GM19372 (cell line): ENCODE data around the gene RDH11.

Source experiments
- ATAC-seq: cut with Tn5 transposase; IDR thresholded peaks from one replicate; pipeline ENCODE4 v1.9.1; 2021; ENCODE audit warnings: mild to moderate bottlenecking, low read depth, moderate library complexity; ENCODE audit not compliant: unreplicated experiment

Gene RDH11

GRCh38 chr14:67652189-67652588 is 43.4 kb downstream of the RDH11 start:
- no peak for ATAC-seq

- ATAC-seq = no peak
Measured at GRCh38 chr14:67650694-67651093, 44.9 kb downstream of the RDH11 start.

DNA sequence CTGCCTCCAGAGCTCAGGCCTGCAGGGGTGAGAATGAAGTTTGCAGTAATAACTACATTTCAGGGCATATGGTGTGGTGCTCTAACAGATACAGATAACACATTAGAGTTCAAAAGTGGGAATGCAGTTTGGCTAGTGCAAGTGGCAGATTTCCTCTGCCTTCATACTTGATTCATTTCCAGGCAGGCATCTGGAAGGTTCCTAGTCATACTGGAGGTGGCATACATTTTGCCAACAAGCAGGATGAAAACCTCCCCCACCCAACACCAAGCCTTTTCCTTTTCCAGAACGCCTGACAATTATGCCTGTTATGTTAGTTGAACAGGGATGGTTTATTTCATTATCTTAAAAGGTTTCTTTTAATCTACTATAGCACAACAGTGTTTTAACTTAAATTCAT is 45.4 kb downstream of the RDH11 start:
- ATAC-seq = no peak

DNA sequence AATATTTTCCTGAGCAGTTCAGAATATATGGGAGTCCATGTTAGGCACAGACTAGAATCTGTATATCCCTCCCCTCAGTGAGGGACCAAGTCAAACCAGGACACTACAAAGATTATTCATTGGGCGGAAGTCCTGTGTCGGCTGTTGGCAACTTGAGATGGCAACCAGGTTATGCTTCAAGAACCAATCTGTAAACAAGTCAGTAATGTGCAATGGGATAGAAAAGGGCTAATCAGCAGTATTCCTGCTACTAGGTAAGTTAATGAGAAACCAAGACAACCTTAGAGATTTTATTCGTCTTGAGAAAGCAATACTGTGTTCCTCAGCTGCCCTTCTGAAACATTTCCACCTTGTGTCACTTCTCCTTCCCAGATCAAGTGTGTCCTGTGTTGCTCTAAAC is 49.4 kb downstream of the RDH11 start:
- ATAC-seq = no peak

- ATAC-seq = no peak
Measured at GRCh38 chr14:67645414-67645813, 50.1 kb downstream of the RDH11 start.

DNA sequence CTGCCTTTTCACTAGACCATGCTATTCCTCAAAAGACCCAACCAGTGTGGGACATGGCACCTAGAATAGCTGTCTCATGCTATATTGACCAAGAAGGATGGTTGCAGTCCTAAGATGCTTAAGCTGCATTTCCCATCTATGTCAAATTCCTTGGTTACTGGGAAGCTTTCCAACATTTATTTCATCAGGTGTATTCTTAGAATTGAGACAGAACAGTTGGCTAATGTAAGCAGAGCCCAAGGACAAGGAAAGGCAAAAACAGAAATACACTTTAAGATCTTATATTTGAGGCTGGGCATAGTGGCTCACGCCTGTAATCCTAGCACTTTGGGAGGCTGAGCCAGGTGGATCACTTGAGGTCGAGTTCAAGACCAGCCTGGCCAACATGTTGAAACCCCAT is 51.1 kb downstream of the RDH11 start:
- ATAC-seq = no peak

GRCh38 chr14:67643713-67644112 is 51.9 kb downstream of the RDH11 start:
- no peak for ATAC-seq

GRCh38 chr14:67641902-67642749 is 53.4 kb downstream of the RDH11 start:
- no peak for ATAC-seq

- no peak for ATAC-seq
Measured at GRCh38 chr14:67641480-67641879, 54.1 kb downstream of the RDH11 start.

- ATAC-seq = no peak
Measured at GRCh38 chr14:67638642-67639041, 56.9 kb downstream of the RDH11 start.

DNA sequence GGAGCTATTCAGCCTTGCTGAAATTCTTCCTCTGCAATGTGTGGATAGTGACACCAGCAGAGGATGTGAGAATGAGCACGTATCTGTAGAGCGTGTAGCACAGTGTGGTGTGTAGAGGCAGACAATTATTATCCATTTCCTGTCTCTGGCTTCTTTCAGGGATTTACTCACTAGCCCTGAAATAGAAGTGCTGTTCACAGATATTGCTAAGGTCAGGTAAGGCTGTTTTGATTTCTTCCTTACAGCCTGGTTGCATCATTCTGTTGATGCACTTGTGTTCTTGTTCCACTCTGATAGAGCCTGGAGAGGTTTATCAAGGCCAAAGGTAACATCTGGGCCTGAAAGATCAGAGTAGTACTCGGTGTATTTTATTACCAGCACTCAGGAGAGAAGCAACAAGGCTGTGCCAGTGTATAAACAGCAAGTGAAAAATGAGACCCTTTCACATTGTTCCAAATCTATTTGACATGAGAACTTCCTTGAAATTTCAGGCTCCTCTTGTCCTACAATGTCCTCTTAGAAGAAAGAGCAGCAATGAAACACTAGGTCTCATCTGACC is 59.1 kb downstream of the RDH11 start:
- no peak for ATAC-seq

DNA sequence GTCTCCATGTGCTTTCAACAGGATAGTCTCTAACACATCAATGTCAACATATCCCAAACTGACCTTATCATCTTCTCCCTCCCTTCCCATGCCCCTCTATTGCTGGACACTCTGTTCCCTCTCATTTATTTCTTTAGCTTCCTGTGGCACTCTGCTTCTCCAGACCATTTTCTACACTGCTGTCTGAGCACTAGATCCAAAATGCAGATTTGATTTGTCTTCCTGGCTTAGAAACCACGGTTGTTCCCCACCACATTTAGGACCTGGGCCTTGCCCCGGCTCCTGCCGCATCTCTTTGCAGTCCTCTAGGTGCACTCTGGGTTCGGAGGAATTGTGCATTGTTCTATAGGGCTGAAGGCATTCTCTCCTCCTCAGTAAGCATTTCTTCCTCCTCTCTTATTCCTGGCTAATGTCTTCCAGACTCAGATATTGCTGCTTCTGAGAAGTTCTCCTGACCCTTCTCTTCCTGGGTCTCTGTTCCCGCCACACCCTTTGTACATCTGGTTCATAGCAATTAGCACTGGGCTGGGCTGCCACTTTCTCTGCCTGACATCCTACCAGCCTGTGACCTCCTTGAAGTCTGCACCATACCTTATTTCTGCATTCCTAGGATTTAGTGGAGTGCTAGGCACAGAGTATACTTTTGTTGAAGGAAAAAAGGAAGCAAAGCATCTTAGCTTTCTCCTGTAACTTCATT is 62.0 kb downstream of the RDH11 start:
- ATAC-seq = no peak

- no peak for ATAC-seq
Measured at GRCh38 chr14:67630938-67631337, 64.6 kb downstream of the RDH11 start.

DNA sequence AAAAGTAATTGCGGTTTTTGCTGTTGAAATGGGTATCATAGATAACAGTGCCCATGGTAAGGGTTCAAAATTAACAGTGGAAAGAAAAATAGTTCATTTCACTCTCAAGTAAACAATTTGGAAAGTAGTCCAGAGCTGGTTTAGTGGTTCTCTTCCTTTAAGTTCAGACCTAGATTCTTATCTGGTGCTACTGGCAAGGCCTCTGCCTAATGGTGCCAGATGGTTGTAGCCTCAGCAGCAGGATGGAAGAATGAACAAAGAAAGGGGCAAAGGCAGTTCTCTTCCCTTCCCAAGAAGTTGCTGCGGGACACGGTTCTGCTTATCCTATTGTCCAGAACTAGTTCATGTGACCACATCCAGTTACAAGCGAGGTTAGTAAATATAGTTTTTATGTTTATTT is 65.4 kb downstream of the RDH11 start:
- ATAC-seq = no peak

- ATAC-seq = no peak
Measured at GRCh38 chr14:67627519-67627918, 68.0 kb downstream of the RDH11 start.
